Head of caudate nucleus (tissue), 42 donors: ENCODE data around the gene TBC1D1.

ENCODE experiments used
- DNase-seq, 42 donors: peaks; one replicate each; pipeline versions ENCODE4 v3.0.0 to v3.0.0-alpha.2; 2020 to 2021; ENCODE audit warnings: mixed read lengths in 7 of 42
- intact Hi-C: fragments of 100-400 bp; cut with DNase I; formaldehyde crosslinking; loops from one replicate; pipeline ENCODE4 v1.15.0; 2022

The TBC1D1 gene

DNA sequence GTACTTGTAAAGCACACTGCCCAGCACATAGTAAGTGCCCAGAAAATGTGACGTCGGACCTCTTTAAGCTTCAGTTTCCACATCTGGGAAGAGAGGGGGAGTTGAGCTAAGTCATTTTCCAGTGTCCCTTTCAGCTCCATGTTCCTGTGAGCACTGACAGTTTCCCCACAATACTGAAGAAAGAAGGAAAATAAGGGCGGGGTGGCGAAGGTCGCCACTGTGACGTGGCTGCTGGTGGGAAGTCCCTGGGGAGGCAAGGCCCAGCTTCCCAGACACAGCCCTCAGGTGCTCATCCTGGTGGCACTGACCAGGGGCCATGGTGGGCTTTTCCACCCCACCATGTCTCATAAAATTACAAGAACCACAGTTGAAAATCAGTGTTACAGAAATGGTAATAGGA lies 191.1 kb downstream of the TBC1D1 start:
- DNase-seq = no peak
- intact Hi-C loops = no loop called here

- no peak for DNase-seq
- intact Hi-C loops = no loop called here
Measured at GRCh38 chr4:38082424-38083385, 191.8 kb downstream of the TBC1D1 start.

GRCh38 chr4:38084877-38085711 lies 194.2 kb downstream of the TBC1D1 start:
- DNase-seq = no peak
- intact Hi-C loops = no loop called here

DNA sequence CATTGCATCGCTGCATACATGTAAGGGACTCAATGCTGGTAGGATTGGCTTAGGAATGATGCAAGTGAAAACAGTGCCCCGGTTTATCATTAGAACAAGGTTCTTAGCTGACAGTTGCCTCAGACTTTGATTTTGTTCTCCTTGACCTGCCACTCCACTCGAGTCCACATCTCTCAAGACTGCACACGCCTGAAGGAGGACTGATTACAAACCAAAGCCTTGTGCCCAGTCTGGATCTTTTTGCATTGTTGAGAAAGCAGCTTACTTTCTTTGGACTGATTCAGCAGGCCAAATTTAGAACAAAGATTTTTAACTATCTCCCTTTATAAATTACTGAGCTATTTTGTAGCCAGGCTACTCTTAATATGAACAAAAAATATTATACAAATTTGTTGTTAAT lies 194.9 kb downstream of the TBC1D1 start:
- intact Hi-C loops = no loop called here
- DNase-seq = no peak

- no peak for DNase-seq
- intact Hi-C loops = no loop called here
Measured at GRCh38 chr4:38086151-38086848, 195.4 kb downstream of the TBC1D1 start.

- intact Hi-C loops = no loop called here
- no peak for DNase-seq
Measured at GRCh38 chr4:38086849-38087226, 196.0 kb downstream of the TBC1D1 start.

DNA sequence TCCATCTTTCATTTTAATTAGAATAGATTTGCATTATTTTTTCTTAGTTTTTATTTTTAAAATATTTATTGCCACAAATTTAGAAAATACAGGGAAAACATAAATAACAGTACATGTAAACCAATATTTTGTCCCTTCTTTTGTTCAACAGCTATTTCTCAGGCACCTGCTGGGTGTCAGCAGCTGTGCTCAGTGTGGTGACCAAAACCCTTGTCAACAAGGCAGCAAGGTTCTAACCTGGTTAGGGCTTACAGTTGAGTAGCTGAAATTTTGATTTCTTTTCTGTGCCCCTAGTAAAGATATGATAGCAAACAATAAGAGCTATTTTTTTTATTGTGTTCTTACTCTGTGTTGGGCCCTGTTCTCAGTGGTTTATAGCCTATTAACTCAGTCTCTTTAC lies 197.4 kb downstream of the TBC1D1 start:
- DNase-seq = no peak
- intact Hi-C loops = no loop called here

GRCh38 chr4:38089961-38090360 lies 199.1 kb downstream of the TBC1D1 start:
- DNase-seq = no peak
- intact Hi-C loops = no loop called here

DNA sequence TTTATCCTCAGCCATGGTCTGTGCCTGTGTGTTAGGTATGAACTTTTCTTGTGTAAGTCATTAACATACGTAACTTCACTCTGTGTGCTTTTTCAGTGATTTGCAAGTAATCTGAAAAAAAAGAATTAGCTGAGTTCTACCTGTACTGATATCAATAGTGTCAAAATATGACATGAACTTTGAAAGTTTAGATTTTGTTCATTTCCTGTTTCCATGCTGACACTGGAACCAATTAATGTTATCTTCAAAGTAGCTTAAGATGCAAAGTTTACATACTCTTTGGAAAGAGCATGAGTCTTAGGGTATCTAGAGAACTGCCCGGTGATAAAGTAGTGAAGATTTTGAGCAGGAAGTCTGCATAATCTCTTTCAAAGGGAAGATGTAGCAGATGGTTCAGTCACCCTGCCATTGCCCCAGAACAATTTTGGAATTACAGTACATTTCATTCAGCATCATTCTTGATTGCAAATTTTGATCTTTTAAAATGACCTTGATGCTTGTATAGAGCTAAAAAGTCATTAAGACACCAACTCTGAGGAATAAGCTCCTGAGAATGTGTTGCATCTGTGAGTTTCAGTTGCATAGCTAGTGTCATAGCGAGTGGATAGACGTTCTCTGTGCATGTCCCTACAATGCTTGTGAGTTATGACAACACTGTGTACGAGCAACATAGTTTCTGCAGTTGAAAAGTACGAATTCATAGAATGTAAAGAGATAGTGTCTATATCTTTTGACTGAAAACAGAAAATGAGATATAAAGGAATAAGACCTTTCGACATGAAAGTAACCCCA lies 199.8 kb downstream of the TBC1D1 start:
- DNase-seq = no peak
- intact Hi-C loops = no loop called here

DNA sequence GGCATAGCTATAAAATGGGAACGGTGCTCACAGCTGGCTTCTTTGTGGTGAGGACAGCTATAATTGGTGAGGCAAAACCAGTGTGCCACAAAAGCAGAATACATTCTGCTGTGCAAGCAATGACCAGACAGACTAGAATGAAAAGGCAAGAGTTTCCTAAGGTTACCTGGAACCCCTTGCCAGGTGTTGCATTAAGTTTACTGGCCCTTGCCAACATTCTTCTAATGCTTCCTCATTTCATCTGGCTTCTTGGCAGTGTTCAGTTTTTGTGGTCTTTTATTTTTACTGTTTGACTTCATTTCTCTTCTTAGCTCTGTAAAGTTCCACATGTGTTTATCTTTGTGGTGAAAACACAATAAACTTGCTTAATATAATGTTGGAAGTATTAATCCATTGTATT lies 200.8 kb downstream of the TBC1D1 start:
- intact Hi-C loops = no loop called here
- DNase-seq = no peak

- DNase-seq = no peak
- intact Hi-C loops = no loop called here
Measured at GRCh38 chr4:38092701-38093100, 201.8 kb downstream of the TBC1D1 start.

GRCh38 chr4:38094419-38094818 lies 203.5 kb downstream of the TBC1D1 start:
- intact Hi-C loops = no loop called here
- DNase-seq = no peak

GRCh38 chr4:38095691-38096090 lies 204.8 kb downstream of the TBC1D1 start:
- no peak for DNase-seq
- intact Hi-C loops = no loop called here

DNA sequence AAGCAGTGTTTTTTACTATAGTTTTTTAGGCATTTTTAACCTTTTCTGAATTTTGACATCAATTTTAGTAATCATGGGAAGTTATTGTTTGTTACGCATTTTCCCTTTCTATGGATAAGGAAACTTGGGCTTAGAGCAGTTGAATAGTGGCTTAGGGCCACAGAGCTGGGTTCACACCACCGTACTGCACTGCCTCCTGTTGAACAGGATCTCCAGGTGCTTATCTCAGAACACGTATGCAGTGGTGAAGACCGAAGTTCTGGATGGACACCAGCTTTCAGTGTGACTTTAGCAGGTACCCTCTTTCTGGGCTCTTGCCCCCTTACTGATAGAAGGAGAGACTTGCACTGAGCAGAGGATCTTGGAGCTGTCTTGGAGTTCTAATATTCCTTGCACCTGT lies 206.9 kb downstream of the TBC1D1 start:
- intact Hi-C loops = no loop called here
- no peak for DNase-seq

DNA sequence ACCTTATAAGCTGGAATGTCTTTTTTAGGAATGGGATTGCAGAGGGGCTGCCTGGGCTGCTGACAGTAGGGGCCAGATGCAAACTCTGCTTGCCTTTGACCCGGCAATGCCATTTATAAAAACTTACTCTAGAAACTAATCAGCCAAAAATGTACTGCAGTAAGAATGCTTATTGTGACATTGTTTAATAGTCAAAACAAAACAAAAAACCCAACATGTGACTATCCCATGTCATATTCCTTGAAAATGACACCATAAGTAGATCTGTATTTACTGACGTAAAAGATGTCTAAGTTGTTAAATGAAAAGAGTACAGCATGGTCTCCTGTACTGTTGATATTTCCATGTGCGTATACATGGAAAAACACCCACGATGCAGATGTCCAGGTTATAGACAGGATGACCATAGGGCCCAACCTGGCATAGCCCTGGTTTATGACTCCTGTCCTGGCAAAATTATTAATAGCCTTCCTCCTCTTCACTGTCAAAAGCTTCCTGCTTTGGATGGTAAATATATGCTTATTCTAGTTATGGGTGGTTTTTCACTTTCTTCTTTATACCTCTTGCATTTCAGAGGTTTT lies 208.2 kb downstream of the TBC1D1 start:
- intact Hi-C loops = no loop called here
- DNase-seq = no peak

GRCh38 chr4:38099908-38100407 lies 209.1 kb downstream of the TBC1D1 start:
- intact Hi-C loops = no loop called here
- no peak for DNase-seq

GRCh38 chr4:38100474-38101255 lies 209.8 kb downstream of the TBC1D1 start:
- no peak for DNase-seq
- intact Hi-C loops = no loop called here

GRCh38 chr4:38101563-38101962 lies 210.7 kb downstream of the TBC1D1 start:
- DNase-seq = peak in 16 of 42 donors; percentile 1 to 52 (median 23)
- intact Hi-C loops = no loop called here
